GM18909 (cell line): ENCODE measurements around the gene IRF3.
A peak's percentile ranks its signal among the peaks of the same experiment; 100 is the strongest.

Source experiments
- ATAC-seq: cut with Tn5 transposase; IDR thresholded peaks from one replicate; pipeline ENCODE4 v1.9.1; 2021; ENCODE audit warnings: mild to moderate bottlenecking; ENCODE audit not compliant: unreplicated experiment, poor library complexity

The IRF3 gene

GRCh38 chr19:49676136-49676783 is 10.6 kb upstream of the IRF3 start:
- ATAC-seq: peak; percentile 18

- ATAC-seq: no peak
Measured at GRCh38 chr19:49672131-49672919, 6.7 kb upstream of the IRF3 start.

- no peak for ATAC-seq
Measured at GRCh38 chr19:49669516-49669915, 3.9 kb upstream of the IRF3 start.

GRCh38 chr19:49667473-49667872 is 1.8 kb upstream of the IRF3 start:
- ATAC-seq: no peak

GRCh38 chr19:49666120-49666444 is 425 bp upstream of the IRF3 start:
- ATAC-seq: no peak

GRCh38 chr19:49665036-49665350 is 664 bp downstream of the IRF3 start:
- no peak for ATAC-seq

- no peak for ATAC-seq
Measured at GRCh38 chr19:49664171-49665035, 1.3 kb downstream of the IRF3 start.

- ATAC-seq: no peak
Measured at GRCh38 chr19:49663224-49663623, 2.4 kb downstream of the IRF3 start.

GRCh38 chr19:49662011-49662410 is 3.6 kb downstream of the IRF3 start:
- ATAC-seq: no peak

GRCh38 chr19:49660338-49660961 is 5.2 kb downstream of the IRF3 start:
- ATAC-seq: no peak

- ATAC-seq: no peak
Measured at GRCh38 chr19:49658566-49659442, 6.9 kb downstream of the IRF3 start.

- no peak for ATAC-seq
Measured at GRCh38 chr19:49658139-49658517, 7.5 kb downstream of the IRF3 start.

GRCh38 chr19:49657493-49658138 is 8.0 kb downstream of the IRF3 start:
- ATAC-seq: no peak

- no peak for ATAC-seq
Measured at GRCh38 chr19:49656456-49657109, 9.1 kb downstream of the IRF3 start.

GRCh38 chr19:49655570-49656455 is 9.8 kb downstream of the IRF3 start:
- no peak for ATAC-seq

- ATAC-seq: no peak
Measured at GRCh38 chr19:49654581-49654980, 11.1 kb downstream of the IRF3 start.

GRCh38 chr19:49653466-49653806 is 12.2 kb downstream of the IRF3 start:
- ATAC-seq: no peak
